GM13977 (cell line): ENCODE measurements around the gene METTL23.
"Not testable (repeated sequence)": the region's sequence is repeated elsewhere in the genome, so short reads cannot be mapped to it uniquely, and the experiment has no call there.

Experiments used
- DNase-seq: peaks from one replicate; pipeline ENCODE4 v3.0.0; 2012; ENCODE audit warnings: low spot score
- in situ Hi-C: fragments of 300-500 bp; cut with MboI; formaldehyde crosslinking; loops from one replicate; pipeline ENCODE4 v1.12.0; 2022; ENCODE audit warnings: low sequenced_read_pairs, low pct_unique_long_range_greater_than_20kb, mixed read lengths, inconsistent platforms; ENCODE audit not compliant: unreplicated experiment
- TF ChIP-seq, protein P1 (sequence below): IDR thresholded peaks from 2 replicates; pipeline ENCODE4 v1.5.1; 2012; ENCODE audit warnings: mild to moderate bottlenecking, control low read depth; ENCODE audit not compliant: insufficient read depth; ENCODE audit errors: extremely low read depth, missing control alignments

METTL23 gene

DNA sequence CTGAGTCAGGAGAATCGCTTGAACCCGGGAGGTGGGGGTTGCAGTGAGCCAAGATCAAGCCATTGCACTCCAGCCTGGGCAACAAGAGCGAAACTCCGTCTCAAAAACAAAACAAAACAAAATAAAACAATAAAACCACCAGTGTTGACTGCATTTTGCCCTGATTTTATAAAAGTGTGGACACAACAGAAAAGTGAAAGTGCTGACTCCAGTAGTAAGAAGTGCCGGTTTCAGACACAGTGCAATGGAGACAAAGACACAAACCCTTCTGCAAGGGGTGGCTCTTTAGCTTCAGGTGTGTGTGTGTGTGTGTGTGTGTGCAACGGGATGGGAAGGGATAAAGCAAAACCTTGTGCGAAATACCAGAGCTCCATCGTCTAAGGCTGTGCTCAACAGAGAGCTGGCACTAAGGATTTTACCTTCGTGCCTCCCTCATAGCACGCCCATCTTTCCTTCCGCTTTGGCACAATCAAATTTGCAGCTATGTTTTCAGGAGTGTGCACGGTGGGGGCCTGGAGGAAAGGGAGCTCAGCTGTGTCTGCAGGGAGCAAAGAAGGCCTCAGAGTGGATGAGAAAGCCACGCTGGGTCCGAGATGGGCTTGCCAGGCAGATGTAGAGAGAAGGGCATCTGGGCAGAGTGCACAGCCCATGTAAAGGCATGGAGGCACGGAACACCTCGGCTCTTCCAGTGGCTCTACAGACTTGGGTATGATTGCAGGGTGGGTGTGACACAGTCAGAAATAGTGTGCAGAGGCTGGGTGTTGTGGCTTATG is 31.4 kb upstream of the METTL23 start:
- in situ Hi-C loops, result no loop called here
- no peak for DNase-seq
- TF ChIP-seq, protein P1, sequence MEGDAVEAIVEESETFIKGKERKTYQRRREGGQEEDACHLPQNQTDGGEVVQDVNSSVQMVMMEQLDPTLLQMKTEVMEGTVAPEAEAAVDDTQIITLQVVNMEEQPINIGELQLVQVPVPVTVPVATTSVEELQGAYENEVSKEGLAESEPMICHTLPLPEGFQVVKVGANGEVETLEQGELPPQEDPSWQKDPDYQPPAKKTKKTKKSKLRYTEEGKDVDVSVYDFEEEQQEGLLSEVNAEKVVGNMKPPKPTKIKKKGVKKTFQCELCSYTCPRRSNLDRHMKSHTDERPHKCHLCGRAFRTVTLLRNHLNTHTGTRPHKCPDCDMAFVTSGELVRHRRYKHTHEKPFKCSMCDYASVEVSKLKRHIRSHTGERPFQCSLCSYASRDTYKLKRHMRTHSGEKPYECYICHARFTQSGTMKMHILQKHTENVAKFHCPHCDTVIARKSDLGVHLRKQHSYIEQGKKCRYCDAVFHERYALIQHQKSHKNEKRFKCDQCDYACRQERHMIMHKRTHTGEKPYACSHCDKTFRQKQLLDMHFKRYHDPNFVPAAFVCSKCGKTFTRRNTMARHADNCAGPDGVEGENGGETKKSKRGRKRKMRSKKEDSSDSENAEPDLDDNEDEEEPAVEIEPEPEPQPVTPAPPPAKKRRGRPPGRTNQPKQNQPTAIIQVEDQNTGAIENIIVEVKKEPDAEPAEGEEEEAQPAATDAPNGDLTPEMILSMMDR, result no peak

DNA sequence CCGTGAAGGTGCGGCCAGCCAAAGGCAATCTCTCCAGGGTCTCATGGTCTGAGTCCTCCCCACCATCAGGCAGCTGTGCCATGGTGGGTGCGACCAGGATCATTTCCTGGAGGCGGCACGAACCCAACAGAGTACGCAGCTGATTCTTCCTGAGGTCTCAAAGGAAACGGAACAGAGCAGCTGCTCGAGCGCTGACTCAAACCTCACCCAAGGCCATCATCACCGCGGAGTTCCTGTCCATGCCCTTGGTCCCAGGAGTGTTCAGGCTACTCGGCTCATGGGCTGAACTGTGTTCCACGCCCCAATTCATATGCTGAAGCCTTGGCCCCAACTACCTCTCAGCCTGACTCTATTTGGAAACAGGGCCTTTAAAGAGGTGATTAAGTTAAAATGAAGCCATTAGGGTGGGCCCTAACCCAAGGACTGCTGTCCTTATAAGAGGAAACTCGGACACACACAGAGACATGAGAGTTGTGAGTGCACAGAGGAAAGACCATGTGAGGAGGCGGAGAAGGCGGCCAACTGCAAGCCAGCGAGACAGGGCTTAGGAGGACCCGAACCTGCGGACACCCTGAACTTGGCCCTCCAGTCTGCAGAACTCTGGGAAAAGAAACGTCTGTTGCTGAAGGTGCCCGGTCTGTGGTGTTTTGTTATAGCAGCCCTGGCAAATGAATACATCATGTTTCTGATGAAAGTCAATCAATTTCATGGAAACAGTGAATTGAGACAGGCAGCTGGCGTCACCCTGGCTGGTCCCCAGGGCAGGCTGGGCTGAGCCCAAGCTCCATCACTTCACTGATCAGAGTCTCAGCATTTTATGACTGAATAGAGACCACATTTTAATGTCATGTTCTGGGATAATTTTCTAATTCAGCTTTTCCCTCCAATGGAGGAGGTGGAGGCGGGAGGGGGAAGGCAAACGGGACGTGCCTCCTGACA is 29.6 kb upstream of the METTL23 start:
- TF ChIP-seq, protein P1, result no peak
- DNase-seq, result peak; percentile 70

DNA sequence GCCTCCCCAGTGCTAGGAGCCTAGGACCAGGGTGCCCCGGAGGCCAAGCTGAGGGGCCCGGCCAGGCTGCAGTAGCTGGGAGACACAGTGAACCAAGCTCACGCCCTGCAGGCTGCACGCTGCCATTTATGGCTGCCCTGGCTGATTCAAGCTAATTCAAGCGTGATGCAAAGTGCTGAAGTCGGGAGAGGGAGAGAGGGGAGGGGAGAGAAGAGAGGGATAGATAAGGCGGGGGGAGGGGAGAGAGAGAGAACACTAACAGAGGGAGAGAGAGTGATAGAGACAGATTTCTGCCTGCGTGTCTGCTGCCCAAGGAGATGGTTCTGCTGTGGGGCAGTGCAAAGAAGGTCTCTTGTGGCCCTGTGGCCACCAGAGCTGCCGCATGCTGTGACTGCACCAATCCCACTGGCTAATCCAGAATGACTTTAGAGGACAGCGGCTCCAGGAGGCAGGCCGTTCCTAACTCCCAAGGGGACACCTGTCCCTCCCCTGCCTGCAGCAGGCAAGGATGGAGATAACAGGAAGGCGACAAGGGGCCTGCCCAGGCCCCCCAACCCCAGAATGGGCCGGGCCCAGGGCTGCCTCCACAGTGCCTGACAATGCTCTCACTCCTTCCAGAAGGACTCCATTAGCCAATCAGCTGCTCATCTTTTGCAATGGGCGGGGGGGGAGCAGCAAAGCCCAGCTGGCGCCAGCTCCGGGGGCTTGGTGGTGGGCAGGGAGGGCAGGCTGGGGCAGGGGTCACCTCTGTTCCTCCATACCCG is 28.8 kb upstream of the METTL23 start:
- no peak for DNase-seq
- in situ Hi-C loops, result no loop called here
- TF ChIP-seq, protein P1, result no peak

More for the DNA sequence above, 29.6 kb upstream of the METTL23 start:
- in situ Hi-C loops, result no loop called here

DNA sequence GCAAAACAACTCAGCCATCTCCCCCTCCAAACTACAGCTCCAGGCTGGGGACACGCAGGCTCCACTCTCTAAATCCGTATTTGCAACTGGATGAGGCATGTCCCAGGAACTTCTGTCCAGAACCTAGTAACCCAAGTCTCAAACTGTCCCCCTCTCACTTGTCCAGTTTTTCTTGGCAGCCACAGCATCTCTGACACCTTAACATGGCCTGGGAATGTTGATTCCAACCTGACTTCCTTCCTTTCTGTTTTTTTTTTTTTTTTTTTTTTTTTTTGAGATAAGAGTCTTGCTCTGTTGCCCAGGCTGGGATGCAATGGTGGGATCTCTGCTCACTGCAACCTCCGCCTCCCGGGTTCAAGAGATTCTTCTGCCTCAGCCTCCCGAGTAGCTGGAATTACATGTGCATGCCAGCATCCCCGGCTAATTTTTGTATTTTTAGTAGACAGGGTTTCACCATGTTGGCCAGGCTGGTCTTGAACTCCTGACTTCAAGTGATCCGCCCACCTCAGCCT is 28.1 kb upstream of the METTL23 start:
- DNase-seq, in situ Hi-C loops: not testable (repeated sequence)

DNA sequence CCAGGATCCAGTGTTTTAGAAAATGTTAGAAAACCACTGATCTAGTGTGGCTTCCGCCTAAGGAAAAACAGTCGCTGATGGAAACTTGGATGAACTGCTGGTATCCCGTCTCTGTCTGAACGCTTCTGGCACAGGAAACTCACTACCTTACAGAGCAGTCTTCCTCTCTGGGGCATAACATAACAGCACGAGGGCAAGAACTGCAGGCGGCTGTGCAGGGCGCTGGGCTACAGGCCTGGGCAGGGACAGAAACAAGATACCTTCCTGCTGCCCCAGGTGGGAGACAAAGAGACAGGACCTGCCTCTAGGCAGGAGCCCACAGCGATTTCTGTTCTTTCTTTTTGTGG is 26.4 kb upstream of the METTL23 start:
- DNase-seq, result no peak
- in situ Hi-C loops, result no loop called here
- TF ChIP-seq, protein P1, result no peak

DNA sequence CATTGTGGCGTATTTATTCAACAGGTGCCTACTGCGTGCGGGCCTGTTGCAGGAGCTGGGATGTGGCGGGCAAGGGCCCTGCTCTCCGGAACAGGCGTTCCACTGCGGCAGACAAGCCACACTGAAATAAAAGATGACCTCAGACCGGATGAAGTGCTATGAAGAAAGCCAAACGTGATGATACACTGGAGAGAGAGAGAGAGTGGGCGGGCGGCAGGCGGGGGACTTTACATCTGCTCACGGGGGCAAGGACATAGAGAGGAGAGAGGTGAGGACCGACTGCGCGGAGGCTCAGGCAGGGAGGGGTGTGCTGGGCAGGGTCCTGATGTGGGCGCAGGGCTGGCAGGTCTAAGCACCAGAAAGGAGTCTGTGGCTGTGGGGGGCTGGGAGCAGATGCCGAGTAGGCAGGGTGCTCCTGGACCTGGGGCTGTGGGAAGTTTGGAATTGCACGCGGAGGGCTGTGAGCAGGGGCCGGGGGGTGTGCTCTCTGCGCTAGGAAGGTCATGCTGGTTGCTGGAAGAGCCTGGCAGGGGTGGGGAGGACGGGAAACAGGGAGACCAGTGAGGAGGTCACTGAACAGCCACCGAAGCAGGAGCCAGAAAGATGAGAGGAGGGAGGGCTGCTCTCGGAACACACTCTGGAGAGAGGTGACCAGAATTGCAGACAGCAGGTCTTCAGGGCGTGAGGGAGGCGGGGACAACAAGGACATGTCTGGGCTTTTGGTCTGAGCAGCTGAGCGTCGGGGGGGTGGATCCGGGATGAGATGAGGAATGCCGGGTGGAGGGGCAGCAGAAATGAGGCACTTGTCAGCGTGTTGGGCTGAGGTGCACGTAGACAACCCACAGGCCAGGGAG is 25.8 kb upstream of the METTL23 start:
- TF ChIP-seq, protein P1, result no peak
- DNase-seq, result no peak
- in situ Hi-C loops, result no loop called here
